Stimulated activated CD8-positive, alpha-beta memory T cell treated with anti-CD3 and anti-CD28 coated beads, Interleukin-4, amount 100 ng/mL, for 4 hours (primary cell): ENCODE data around the gene CAPN10.
"Not testable (repeated sequence)": the region's sequence is repeated elsewhere in the genome, so short reads cannot be mapped to it uniquely, and the experiment has no call there.

Source experiments
- DNase-seq, 2 donors: peaks; one replicate each; pipeline ENCODE4 v3.0.0-alpha.2; 2020; ENCODE audit warnings: low read depth in 2 of 2, low spot score in 1 of 2

CAPN10 gene

GRCh38 chr2:240601061-240601830 lies 14.7 kb downstream of the CAPN10 start:
- DNase-seq = no peak

DNA sequence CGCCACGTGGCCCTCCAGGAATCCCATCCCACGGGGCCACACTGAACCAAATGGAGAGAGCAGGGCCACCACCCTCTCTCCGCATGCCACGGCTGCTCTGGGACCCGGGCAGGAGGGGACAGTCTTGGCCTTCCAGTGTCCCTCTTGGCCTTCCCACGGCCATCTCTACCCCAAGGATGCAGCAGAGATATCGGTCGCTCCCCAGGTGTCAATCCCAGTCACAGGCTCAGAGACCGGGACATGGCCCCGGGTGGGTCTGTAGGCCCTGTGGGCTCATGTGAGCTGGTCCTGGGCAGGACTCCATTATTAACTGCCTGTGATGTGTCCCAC lies 15.3 kb downstream of the CAPN10 start:
- no peak for DNase-seq

DNA sequence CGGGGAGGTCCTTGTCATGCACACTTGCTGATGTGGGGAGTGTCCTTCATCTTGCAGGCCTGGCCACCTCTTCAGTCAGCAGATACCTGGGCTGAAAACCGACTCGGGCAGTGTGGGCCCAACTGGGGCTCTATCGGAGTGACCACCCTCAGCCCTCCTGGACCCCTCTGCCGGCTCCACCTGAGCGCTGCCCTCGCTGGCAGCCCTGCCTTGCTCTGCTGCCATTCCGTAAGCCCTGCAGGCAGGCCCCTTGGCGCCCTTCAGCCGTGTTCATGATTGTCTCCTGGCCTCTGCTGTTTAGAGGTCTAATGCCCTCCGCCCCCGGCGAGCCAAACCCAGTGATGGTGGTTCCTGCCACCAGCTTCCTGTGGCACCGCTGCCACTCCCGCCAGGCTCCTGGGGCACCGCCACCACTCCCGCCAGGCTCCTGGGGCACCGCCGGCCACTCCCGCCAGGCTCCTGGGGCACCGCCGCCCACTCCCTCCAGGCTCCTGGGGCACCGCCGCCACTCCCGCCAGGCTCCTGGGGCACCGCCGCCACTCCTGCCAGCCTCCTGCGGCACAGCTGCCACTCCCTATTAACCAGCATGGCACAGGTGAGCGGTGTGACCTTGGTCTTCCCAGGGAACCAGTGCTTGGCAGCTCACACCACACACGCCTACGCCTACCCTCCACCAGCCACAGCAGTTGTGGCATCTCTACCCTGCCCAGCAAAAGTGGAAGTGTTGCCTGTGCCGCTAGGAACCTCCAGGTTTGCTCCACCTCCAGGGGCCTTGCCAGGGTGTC lies 15.9 kb downstream of the CAPN10 start:
- no peak for DNase-seq

GRCh38 chr2:240603081-240603835 lies 16.7 kb downstream of the CAPN10 start:
- no peak for DNase-seq

GRCh38 chr2:240603846-240604245 lies 17.3 kb downstream of the CAPN10 start:
- DNase-seq = no peak

DNA sequence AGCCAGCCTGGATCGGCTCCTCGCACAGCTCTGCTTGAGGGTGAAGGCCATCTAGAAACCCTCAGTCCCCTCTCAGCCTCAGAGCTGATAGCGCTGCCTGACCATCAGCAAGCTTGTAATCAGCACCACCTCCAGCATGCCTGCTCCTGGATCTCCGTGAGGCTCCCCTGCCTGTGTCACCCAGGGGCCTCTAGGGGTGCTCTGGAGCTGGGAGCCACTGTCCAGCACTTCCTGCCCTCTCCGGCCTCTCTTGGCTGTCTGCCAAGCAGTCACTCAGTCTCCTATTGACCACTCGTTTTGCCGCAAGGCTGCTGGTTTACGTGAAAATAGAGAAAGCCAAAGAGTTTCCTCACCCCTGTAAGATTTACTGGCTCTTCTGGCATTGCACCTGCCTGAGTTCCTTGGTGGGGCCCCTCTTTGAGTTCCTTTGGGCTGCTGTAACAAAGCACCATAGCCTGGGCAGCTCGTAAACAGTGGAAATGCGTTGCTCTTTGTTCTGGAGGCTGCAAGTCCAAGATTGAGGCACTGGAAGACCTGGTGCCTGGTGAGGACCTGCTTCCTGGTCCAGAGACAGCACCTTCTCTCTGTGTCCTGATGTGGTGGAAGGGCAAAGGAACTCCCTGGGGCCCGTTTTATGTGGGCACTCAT lies 17.9 kb downstream of the CAPN10 start:
- no peak for DNase-seq

GRCh38 chr2:240604939-240605716 lies 18.6 kb downstream of the CAPN10 start:
- DNase-seq = no peak

GRCh38 chr2:240605867-240606743 lies 19.6 kb downstream of the CAPN10 start:
- no peak for DNase-seq

DNA sequence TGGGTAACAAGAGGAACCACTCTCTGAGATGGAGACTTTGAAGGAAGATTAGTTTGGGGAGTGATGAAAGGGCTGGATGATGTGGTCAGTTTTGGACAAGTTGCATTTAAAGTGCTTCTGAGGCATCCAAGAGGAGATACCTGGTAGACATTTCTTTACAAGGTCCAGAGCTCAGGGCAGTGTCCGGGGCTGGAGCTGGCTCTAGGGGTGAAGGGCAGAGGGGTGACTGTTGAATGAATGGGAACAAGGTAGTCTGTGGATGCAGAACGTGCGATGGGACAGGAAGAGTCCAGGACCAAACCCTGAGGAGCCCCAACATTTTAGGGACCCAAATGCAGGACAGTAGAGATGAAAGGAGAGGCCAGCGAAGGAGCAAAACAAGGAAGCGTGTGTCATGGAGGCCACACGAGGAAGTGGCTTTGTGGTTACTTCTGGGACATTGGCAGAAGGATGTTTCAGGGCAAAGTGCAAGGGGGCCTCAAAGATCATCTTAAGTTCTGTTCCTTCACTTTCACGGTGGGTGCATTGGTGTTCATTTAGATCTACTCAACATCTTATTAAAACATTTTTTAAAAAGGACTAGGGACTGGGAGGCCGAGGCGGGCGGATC lies 25.2 kb downstream of the CAPN10 start:
- DNase-seq = no peak

- DNase-seq = no peak
Observed at GRCh38 chr2:240613781-240614180, 27.2 kb downstream of the CAPN10 start.

- no peak for DNase-seq
Observed at GRCh38 chr2:240614391-240614790, 27.9 kb downstream of the CAPN10 start.

DNA sequence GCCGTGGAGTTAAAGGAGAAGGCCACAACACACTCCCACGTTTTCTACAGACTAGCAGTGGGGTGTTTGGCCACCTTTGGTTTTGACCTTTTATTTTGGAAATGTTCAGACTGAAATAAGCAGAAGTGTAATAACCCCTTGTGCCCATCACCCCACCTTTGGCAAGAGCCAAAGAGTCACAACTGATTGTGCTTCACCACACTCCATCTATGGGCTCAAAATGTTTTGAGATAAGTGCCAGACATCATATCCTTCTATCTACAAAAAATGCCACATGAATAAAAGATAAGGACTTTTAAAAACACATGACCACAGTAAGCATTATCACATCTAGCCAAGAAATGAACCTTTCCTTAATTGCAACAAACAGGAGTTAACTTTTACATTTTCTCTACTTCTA lies 28.9 kb downstream of the CAPN10 start:
- DNase-seq = no peak

DNA sequence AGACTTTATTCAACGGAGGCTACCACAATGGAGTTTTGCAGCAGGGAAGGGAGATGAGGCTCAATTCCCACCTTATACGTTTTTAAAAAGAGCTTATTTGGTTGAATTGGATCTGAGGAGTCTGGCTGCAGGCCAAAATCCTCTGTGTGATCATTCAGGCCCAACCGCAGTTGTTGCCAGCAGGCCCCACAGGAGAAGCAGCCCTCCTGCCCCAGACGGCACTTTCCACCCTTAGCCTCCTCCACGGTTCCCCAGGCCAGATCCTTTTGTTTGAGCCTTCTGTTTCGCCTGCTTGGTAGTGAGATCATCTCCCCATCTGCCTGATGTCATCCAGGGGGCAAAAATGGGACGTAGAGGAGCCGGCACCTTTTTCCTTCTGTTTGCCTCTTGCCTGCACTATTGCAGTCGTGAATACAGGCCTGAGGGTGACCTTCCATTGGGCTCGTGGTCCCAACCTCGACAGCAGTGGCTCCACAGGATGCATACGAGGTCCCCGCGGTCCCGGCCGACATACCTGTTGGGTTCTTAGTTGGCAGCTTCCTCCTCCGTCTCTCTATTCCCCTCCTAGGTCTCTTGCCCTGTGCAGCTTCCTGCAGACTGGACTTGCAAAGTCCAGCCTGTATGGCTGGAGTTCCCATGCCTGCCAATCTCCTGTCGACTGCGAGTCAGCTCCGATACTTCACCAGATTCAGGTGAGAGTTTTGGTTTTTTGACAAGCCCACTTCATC lies 29.4 kb downstream of the CAPN10 start:
- no peak for DNase-seq

- not testable (repeated sequence) for DNase-seq
Observed at GRCh38 chr2:240616860-240617666, 30.5 kb downstream of the CAPN10 start.

GRCh38 chr2:240618776-240619175 lies 32.2 kb downstream of the CAPN10 start:
- DNase-seq = no peak

DNA sequence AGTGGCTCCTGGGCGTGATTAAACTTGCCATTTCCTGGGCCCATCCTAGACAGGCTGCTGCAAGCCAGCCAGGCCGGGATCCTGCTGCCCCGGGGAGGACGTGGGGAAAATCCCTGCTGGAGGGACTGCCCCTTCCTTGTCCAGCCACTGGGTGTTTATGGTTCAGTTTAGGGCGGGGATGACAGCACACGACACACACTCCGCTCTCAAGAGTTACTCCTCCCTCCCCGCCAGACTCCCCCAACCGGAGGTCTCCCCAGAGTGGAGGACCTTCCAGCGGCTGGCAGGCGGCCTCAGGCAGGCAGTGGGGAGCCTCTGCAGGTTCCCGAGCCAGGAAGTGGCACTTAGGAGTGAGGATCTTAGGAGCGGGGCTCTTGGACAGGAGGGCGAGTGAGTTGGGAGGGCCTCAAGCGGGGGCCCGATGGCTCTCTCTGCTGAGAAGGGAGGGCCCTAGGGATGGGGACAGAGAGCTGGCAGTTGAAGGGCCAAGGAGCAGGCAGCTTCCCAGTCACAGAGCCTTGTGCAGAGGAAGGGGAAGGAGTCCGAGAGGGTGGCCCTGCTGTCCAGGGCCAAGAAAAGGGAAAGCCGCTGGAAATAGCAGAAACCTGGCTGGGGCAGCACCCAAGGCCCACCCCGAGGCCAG lies 33.1 kb downstream of the CAPN10 start:
- DNase-seq = no peak

DNA sequence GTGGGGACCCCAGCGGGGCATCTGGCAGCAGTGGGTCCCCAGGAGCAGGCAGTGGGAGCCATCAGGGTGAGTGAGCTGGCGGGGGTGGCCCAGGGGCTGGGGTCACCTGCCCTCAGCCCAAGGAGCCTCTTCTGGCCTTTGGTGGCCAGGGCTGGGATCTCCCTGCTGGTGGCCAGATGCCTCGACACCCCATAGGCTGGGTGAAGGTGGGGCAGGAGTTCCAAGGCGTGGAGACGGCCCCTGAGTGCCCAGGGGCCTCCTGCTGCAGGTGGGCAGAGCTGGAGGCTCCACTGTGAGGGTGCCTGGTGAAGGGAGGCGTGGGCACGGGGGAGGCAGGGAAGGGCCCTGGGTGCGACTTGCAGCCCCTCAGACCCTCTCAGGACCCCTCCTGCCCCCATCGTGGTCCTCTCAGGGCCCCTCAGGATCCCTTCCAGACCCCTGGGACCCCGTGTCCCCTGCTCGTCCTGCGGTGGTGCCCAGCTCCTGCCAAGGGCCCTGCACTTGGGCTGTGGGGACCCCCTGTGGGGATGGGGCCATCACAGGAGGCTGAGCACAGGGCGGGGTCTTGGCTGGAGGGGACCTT lies 33.7 kb downstream of the CAPN10 start:
- DNase-seq = no peak
